ENCODE measurements around the gene ANO8.

Gene ANO8

DNA sequence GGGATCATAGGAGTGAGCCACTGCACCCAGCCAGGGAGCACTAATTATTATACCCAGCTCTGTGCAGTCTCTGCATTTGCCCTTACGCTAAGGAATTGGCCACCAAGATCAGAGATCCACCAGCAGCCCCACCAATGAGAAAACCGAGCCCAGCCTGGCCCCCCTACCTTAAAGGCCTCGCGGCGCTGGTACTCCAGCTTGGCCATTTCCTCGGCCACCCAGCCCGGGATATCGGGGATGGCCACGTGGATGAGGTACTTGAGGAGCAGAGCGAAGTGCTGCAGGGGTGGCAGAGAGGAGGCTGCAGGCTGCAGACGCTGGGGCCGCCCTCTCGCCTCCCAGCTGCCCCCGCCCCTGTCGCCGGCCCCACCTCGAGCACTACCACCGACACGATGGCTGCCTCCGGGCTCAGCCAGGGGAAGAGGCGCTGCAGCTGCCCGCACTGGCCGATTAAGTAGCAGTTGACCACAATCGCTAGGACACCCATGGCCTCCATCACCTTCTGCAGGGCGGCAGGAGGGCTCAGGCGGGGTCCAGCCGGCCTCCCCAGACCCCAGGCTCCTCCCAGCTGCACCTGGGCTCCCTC is 7.5 kb downstream of the ANO8 start:
- DNase-seq = no peak

DNA sequence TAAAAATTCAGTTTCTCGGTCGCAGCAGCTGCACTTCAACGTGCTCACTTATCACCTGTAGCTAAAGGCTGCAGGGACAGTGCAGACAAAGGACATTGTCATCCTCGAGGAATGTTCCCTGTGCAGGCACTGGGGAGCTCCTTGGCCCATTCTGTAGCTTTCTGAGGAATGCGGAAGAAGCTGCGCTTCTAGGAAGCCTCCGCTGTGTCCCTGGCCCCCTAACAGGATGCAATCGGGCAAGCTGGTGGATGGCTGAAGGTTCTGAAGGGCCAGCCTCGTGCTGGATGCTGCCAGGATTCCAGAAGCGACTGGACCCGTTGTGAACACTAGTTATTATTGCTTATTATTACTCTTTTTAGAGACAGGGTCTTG is 8.1 kb downstream of the ANO8 start:
- DNase-seq = no peak

DNA sequence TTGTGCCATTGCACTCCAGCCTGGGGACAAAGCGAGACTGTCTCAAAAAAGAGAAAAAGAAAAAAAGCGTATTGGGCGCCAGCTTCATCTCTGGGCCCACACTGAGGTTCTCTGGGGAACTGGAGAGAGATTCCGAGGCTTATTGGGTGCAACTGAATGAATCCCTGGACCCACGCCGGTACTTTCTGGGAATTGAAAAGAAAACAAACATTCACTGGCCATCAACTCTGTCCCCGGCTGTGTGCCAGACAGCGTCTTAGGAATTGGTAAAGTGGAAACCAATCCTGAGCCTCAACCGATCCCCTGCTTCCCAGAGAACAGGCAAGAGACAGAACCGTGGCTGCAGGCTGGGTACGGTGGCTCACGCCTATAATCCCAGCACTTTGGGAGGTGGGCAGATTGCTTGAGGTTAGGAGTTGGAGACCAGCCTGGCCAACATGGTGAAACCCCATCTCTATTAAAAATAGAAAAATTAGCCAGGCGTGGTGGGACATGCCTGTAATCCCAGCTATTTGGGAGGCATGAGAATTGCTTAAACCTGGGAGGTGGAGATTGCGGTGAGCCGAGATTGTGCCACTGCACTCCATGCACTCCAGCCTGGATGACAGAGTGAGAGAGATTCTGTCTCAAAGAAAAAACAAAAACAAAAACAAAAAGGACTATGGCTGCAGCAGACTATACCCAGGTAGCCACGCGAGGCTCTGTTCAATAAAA is 8.6 kb downstream of the ANO8 start:
- no peak for DNase-seq

DNA sequence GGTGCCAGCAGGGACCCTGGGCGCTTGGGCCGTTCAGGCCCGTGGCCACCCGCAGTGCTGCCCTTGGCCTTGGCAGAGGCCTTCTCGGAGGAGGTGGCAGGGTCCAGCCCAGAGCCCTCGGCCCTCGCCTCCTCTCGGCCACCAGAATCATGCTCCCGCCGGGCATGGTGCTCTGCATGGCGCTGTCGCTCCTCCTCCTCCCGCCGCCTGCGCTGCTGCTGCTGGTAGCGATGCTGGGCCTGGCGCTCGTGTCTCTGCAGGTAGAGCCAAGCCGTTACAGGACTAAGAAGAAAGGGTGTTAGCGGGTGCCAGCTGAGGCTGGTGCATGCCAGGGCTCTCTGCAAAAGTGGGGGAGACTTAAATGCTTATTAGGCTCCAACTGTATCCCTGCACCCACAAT is 9.5 kb downstream of the ANO8 start:
- no peak for DNase-seq

DNA sequence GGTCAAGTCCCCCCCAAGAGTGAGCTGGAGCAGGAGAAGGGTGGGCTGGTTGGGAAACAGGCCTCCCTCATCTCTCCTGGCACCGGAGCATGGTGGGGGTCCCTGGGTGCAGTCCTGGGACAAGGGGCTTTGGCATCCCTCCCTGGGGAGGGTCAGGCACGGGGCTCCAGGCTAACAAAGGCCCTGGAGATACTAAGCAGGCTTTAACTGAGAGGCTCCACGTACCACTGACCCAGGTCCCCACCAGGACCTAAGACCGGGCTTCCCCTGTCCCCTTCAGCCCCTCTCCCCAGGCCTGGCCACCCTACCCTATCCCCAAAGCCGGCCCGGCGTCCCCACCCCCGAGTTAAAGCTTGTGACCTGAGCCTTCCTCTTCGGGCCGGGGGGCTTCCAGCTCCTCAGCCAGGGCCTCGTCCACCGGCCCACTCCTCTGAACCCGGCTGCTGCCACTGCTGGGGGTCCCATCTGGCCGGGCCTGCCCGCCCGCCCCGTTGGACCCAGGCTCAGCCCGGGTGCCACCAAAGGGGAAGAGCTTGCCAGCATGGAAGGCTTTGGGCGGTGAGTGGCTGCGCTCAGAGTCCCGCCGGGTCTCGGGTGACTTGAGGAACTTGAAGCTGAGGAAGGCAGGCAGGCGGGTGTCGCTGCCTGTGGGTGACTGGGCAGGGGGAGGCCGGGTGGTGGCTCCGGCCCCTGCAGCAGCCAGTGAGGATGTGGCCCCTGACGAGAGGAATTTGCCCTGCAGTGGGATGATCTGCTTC is 10.1 kb downstream of the ANO8 start:
- DNase-seq = no peak

DNA sequence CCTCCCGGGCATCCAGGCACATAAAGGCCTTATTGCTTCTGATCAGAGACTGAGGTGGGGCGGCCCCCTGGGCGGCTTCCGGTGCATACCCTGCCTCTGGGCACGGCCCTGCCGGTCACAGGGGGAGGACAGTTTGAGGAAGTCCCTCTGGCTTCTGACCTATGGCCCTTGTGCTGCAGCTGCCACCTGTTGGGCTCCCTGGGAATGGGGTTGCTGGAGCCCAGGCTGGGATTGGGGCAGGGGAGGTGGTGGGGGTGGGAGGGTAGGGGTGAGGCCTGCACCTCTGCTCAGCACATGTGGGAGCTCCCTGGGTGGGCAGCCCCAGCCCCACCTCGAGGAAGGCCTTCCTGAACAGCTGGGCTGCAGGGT is 10.7 kb downstream of the ANO8 start:
- DNase-seq = no peak

DNA sequence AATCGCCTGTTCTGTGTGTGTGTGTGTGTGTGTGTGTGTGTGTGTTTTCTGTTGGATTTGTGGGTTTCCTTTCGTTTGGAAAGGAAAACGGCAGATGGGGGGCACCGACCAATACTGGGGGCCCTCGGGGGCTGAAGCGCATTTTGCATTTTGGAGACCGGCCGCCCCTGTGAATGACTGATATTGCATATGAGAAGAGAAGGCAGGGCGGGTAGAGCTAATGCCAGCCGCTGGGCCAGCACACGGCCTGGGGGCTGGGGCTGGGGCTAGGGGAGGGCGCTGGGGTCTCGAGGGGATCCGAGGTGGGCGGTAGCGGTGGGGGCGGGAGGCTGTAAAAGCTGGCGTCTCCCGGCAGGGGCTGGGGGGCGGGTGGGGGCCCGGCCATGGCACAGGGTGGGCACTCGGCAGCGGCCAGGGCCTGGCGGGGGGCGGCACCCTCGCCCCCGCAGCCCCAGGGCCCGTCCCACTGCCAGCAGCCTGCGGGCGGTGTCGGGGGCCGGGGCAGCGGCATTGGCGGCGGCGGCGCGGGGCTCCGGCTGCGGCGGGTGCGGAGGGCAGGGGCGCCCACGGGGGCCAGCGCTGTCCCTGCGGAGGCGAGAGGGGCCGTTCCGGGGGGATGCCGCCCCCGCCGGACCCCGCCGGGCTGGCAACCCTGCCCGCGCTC is 11.2 kb downstream of the ANO8 start:
- no peak for DNase-seq

DNA sequence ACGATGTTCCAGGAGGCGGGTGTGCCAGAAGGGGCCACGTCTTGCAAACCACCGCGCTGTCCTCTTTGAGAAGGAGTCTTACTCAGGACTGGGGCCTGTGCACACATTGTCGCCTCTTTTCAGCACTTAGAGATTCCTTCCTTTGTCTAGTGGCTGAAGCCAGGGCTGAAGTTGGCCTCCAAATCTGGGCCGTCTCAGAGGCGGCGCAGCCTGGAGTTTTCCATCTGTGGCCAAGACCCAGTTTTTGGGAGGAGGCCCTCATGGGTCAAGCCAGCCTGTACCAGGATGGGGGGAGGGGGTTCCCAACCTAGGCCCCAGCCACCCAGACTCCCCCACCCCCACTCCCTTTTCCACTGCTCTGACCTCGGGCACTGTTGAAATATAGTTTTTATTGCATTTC is 11.8 kb downstream of the ANO8 start:
- DNase-seq = no peak

DNA sequence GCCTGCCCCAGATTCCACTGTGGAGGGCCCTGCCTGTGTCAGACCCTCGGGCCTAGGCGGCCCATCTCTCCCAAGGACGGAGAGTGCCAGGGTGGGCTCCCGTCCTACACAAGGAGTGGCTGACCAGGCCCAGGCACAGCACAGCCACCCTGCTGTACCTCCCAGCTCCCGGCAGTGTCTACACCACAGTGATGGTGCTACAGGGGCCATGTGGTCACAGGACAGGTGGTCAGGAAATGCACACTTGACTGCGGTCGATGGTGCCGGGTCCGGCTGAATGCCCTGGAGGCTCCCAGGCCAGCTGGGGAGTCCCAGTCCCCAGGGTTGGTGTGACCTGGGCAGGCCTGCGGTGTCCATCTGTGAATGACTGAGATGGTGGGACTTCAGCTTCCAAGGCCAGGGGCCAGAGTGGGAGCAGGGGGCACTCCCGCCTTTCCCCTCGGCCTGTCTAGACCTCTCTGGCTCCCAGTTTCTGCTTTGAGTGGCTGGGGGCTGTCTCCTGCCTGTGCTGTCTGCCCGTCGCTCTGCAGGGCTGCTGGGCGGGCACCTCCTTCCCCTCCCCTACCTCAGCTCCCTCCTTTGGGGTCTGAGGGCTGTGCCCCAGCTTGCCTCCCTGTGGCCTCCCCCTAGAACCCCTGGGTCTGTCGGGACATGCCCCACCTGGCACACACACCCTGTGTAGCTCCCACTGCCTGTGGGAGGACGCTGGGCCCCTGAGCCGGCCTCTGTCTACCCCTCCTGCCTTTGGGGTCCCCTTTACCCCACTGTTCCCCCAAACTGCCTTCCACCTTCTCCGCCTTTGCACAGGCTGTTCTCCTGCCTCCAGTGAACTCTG is 12.8 kb downstream of the ANO8 start:
- DNase-seq = no peak

DNA sequence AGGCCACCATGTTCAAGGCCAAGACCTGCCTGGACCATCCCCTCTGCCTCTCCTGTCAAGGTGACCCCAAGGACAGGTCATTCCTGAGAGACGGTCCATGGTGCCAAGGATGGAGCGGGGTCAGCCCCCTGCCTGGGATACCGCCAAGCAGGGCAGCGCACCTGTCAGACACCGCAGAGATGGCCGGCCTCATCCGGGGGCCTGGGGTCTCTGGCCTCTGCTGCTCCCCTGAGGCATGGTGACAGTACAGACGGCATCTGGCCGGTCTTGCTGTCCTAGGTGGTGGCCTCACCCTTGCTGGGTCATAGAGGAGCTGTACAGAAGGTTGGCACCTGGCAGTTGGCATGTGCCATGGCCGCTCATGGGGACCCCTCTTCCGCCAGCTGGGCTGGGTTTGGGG is 14.2 kb downstream of the ANO8 start:
- DNase-seq = no peak

DNA sequence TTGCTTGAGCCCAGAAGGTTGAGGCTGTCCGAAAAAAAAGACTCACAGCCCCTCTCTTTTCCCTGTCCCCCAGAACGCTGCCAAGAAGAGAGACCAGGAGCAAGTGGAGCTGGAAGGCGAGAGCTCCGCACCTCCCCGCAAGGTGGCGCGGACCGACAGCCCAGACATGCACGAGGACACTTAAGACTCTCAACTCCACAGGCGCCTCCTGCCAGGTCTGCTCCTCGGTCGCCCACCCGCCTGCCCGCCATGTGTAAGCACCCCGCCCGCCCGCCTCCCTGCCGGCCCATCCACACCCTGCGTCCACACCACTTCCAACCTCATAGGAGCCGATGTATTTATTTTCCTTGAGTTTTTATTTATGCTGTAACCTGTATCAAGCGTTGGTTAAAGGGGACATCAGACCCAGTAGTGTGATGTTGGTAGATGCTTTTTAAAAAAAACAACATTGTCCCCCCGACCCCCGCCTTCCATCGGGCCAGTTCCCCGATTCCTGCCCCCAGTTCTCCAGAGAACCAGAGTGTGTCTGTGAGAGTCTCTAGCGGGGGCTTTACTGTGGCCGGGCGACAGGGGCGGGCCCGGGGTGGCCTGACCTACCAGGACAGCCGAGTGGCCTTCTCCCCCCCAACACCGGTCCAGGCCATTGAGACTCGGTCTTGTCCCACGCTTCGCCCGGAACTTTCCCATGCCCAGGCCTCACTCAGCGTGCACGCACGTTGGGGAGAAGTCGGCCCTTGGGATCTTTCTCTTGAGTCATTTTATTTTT is 15.0 kb downstream of the ANO8 start:
- no peak for DNase-seq

DNA sequence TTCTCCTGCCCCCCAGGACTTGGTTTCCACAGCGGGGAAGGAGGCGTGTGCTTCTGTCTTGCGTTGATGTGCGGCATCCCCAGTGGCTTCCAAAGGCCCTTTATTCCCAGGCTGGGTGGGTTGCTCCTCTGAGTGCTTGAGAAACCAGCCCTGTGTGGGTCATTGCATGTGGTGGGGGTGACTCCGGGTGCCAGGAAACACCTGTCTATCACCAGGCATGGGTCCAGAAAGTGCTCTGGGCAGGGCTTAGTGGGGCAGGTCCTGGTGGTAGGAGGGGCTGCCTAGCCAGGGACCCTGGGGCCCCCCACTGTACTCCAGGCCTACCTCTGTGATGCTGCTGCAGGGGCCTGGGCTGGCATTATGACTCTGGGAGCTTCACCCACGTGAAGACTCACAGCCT is 15.7 kb downstream of the ANO8 start:
- no peak for DNase-seq

DNA sequence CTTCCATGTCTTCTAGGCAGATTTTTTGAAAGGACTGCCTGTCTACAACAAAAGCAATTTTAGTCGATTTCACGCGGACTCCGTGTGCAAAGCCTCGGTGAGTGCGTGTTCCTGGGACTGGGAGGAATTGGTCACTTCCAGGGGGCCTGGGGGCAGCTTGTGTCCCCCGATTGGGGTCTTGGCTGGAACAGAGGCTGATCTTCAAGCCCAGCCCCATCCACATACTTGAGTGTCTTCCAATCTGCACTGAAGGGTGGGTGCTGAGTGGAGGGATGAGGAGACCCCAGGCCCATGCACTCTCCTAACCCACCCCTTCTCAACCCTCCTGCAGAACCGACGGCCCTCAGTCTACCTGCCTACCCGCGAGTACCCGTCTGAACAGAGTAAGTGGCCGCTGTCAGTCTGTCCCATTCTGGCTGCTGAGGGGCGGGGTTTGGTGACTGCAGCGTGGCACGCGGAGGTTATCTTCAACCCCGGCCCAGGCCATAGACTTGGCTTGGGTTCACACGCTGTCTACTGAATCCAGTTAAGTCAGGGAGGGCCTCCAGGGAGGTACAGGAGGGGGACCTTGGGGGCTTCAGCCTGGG is 20.6 kb downstream of the ANO8 start:
- no peak for DNase-seq

DNA sequence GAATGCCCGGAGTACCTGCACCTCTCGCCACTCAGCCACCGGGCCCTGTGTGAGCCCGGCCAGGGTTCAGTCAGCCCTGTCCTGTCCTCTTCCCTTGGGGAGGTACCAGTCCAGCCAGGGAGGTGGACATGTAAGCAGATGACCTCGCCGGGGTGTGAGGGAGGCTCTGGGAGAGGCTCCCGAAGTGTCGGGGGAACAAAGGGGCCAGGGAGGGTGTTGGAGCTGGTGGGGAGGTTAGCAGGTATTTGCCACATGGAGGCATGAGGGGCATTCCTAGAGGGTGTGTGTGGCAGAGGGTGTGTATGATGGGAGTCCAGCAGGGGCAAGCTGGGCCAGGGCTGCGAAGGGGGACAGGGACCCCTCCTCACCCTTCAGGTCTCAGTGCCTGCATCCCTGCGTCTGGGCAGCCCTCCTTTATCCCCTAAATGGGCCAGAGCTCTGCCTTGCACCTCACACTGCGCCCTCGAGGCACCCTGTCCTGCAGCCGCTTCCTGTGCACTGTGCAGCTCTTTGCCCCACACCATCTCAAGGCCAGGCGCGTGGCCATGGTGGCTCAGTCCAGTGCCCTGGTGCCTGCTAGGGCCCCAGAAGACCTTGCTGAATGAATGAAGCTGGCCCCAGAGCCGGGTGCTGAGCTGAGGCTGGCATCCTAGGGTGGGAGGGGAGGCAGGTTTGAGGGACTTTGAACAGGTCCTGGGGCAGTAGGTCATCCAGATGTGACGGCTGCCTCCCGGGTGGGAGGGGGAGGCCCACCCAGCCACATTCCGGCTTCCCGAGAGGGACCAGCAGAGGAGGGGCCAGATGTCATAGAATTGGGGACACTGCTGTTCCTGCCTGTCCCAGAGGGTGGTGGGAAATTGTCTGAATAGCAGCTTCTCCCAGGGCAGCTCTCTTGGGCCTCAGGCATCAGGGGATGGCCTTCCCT is 22.2 kb downstream of the ANO8 start:
- no peak for DNase-seq

DNA sequence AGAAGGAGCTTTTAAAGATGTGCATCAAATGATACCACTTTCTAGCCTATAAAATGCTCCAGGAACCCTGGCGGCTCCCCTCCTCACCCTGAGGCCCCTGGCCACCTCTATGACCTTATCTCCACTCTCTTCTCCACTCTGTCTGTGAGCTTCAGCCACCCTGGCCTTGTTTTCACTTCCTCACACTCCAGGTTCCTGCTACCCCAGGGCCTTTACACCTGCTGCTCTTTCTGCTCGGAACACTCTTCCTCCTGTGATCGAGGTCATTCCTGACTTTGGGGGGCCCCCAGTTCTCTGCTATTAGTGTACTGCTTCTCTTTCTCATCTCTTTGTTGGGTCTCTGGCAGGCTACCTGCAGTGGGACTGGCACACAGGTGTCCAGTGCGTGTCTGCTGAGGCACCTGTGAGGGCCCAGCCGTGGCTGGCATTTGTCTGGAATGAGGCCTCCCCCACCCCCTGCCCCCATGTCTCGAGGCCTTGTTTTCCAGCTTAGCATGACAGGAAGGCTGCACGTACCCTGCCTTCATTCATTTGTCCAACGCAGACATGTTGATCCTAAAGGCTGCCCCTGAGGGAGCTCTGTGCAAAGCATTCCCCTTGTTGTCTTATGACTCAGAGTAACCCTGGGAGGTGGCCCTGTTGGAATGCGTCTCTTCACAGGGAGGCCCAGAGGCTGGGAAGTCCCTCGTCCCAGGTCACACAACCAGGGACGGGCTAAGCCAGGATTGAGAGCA is 23.0 kb downstream of the ANO8 start:
- DNase-seq = no peak

DNA sequence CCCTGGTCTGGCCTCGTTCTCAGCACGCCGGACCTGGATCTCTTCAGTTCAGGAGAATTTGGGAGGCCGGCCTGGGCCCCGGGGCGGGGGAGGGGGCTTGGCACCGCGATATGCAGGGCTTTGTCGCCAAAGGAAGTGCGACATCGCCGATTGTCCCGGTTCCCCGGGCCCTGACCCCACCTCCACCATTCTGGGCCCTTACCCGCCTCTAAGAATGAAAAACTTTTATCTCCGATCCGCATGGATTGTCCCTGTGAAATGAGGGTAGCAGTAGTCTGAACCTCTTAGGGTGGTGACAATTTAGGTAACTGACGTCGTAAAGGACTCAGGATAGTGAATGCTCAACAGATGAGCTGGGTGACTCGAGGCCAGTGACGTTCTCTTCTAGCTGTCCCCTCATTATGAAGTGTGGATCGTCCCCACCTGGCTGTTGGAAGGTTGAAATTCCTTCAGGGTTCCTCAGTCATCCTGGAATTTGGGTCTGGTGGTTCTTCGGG is 24.6 kb downstream of the ANO8 start:
- no peak for DNase-seq

DNA sequence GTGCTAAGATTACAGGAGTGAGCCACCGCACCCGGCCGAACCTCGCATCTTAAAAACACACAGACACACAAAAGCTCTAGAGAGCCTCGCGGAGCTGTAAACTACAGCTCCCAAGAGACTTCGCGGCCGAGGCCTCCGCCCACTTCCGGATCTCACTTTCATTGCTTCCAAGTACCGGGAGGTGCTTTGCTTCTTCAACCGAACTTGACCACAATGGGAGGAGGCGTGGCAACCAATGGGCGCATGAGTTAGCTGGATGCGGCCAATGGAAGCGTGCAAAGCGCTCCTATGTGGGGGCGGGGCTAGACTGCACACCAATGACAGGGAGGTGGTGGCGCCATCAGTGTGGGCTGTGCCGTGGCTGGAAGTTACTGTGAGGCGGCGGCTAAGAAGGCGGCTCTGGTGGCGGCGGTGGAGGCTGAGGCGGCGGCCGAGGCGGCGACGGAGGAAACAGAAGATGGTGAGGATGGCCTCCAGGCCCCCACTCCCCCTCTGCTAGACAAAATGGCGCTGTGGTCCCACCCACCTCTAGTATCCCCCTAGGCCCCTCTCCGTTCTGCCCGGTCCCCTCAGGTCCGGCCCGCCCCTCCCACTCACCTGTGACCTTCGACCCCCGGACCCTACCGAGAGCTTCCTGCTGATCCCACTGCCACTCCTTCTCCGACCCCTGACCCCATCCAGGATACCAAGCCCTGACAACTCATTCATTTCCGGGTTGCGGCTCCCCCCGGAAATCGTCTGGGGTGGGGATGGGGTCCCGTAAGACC is 25.3 kb downstream of the ANO8 start, which contains the start of gene DDA1:
DDA1 (plus strand) TSS at position 366 of the 767 bp plus-strand sequence; CDS start at position 458, 92 bp downstream.
- DNase-seq = peak; percentile 100

DNA sequence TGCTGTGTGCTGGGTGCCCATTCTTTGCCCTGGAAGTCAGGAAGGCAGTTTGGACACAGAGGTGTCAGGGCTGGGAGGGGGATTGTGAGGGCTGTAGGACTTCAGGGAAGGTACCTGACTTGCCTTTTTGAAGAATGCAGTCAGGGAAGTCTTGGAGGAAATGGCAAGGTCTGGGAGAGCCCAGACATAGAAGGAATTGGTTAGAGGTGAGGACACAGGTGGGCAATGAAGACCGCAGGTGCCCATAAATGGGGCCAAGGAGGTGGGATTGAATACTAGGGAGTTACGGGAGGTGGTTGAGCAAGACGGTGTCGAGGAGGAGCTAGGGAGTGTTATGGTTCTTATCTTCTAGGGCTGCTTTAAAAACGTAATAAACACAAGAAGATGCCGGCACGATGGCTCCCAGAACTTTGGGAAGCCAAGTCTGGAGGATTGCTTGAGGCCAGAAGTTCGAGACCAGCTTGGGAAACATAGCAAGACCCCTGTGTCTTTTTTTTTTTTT is 26.7 kb downstream of the ANO8 start:
- DNase-seq = no peak
